Neural cell (in vitro differentiated cells): ENCODE measurements around the gene NDUFA12.

ENCODE experiments used
- CTCF ChIP-seq: fragments of 450-650 bp; IDR thresholded peaks from 2 replicates; pipeline ENCODE4 v1.5.1; 2014; ENCODE audit warnings: antibody characterized with exemption, mild to moderate bottlenecking, moderate library complexity; ENCODE audit not compliant: poor library complexity, severe bottlenecking
- EP300 ChIP-seq: fragments of 450-650 bp; conservative IDR thresholded peaks from 2 replicates; pipeline ENCODE4 v1.6.1; 2014; ENCODE audit warnings: antibody characterized with exemption, mild to moderate bottlenecking, moderate library complexity; ENCODE audit not compliant: poor library complexity, severe bottlenecking
- EZH2 ChIP-seq: fragments of 200-600, 300-800 bp; shearing (Covaris generic), sonication (generic); IDR thresholded peaks from 2 replicates; pipeline ENCODE4 v1.6.1; 2014; ENCODE audit warnings: antibody characterized with exemption, low read length, borderline replicate concordance, mild to moderate bottlenecking; ENCODE audit not compliant: insufficient read depth, poor library complexity, severe bottlenecking

GRCh38 chr12:94990222-94990621, 13.3 kb downstream of the NDUFA12 start:
- TF ChIP-seq CTCF: no peak
- TF ChIP-seq EP300: no peak
- TF ChIP-seq EZH2: no peak
